Fibroblast of pulmonary artery (primary cell): ENCODE measurements around the gene ADAMTSL5.
"Not testable (repeated sequence)": the region's sequence is repeated elsewhere in the genome, so short reads cannot be mapped to it uniquely, and the experiment has no call there.

ENCODE experiments used
- DNase-seq: peaks from one replicate; pipeline ENCODE4 v3.0.0-alpha.2; 2010; ENCODE audit warnings: low read depth
- H3K4me3 ChIP-seq: replicated peaks from 2 replicates; pipeline ENCODE4 v1.5.1; 2011; ENCODE audit warnings: low read depth, mild to moderate bottlenecking, control low read depth, low read length, moderate library complexity
- TF ChIP-seq, protein P1 (sequence below): IDR thresholded peaks from 2 replicates; pipeline ENCODE4 v1.5.1; 2011; ENCODE audit warnings: mild to moderate bottlenecking, control low read depth, low read length, inconsistent platforms; ENCODE audit errors: missing control alignments

Gene ADAMTSL5

DNA sequence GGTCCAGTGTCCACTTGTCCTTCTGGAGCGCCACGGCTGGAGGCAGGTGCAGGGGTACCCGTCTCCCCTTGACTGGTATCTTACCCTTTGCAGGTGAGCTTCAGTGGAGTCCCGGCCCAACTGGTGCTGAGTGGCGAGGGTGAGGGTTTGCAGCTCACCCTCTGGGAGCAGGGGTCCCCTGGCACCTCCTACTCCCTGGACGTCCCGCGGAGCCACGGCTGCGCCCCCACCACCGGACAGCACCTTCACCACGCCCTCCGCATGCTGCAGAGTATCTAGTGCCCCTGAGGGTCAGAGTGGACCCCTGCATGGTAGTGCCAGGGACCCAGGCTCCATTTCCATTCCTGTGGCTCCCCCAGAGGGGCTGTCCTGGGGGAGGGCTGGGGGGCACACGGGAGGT lies 22.2 kb upstream of the ADAMTSL5 start:
- no peak for DNase-seq
- TF ChIP-seq, protein P1, sequence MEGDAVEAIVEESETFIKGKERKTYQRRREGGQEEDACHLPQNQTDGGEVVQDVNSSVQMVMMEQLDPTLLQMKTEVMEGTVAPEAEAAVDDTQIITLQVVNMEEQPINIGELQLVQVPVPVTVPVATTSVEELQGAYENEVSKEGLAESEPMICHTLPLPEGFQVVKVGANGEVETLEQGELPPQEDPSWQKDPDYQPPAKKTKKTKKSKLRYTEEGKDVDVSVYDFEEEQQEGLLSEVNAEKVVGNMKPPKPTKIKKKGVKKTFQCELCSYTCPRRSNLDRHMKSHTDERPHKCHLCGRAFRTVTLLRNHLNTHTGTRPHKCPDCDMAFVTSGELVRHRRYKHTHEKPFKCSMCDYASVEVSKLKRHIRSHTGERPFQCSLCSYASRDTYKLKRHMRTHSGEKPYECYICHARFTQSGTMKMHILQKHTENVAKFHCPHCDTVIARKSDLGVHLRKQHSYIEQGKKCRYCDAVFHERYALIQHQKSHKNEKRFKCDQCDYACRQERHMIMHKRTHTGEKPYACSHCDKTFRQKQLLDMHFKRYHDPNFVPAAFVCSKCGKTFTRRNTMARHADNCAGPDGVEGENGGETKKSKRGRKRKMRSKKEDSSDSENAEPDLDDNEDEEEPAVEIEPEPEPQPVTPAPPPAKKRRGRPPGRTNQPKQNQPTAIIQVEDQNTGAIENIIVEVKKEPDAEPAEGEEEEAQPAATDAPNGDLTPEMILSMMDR = no peak
- no peak overlapping the region for H3K4me3 ChIP-seq

DNA sequence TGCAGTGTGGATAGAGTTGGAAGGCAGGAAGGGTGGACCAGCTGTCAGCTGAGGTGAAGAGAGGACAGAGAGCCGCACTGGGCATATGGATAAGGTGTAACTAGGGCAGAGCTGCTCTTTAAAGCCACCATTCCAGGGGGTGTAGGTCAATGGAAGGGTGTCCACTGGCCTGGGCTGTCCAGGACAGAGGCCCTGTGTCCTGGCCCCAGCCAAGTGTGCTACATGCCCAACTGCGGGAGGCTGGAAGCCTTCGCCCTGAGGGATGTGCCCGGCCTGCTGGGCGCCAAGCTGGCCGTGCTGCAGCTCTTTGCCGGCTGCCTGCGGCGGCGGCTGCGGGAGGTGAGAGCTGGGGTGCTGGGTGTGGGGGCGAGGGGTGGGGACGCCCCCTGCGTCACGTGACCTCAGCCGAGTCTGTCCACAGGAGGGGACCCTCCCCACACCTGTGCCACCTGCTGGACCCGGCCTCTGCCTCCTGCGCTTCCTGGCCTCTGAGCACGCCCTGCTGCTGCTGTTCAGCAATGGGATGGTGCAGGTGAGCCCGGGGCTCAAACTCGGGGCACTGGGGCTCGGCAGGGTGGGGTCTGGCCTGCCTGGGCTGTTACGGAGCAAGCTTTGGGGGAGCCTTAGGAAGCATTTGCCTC lies 20.8 kb upstream of the ADAMTSL5 start:
- DNase-seq = no peak
- no peak overlapping the region for H3K4me3 ChIP-seq
- TF ChIP-seq, protein P1 = no peak

DNA sequence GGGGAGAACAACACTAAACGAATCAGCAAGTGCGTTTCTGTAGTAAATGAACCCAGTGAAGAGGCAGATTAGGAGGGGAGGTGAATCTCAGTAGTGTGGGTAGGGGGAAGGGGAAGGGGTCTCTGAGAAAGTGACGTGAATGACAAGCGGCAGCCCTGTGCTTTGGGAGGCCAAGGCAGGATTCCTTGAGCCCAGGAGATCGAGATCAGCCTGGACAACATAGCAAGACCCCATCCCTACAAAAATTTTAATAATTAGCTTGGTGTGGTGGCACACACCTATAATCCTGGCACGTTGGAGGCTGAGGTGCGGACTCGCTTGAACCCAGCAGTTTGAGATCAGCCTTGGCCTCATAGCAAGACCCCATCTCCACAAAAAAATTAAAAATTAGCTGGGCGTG lies 19.2 kb upstream of the ADAMTSL5 start:
- TF ChIP-seq, protein P1 = no peak
- no peak overlapping the region for H3K4me3 ChIP-seq
- no peak for DNase-seq

DNA sequence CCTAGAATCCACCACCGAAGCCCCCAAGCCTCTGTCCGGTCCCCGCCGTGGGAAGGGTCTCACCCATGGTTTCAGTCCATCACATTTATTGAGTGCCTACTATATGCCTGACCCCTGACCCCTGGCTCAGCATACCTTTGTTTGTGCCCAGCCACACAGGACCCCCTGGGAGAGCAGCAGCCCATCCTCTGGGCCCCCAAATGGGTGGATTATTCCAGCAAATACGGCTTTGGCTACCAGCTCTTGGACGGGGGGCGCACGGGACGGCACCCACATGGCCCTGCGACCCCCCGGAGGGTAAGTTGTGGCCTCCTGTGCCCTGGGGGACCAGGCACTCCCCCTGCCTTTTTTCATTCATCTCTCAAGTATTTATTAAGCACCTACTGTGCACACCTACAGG lies 18.8 kb upstream of the ADAMTSL5 start:
- DNase-seq = no peak

DNA sequence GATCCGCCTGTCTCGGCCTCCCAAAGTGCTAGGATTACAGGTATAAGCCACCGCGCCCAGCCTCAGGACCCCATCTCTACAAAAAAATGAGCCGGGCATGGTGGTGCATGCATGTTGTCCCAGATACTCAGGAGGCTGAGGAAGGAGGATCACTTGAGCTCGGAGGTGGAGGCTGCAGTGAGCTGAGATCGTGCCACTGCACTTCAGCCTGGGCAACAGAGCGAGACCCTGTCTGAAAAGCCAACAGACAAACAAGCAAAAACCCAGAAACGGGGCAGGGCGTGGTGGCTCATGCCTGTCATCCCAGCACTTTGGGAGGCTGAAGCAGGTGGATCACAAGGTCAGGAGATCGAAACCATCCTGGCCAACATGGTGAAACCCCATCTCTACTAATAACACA lies 18.0 kb upstream of the ADAMTSL5 start:
- not testable (repeated sequence) for H3K4me3 ChIP-seq, DNase-seq

More for the DNA sequence above, 18.8 kb upstream of the ADAMTSL5 start:
- H3K4me3 ChIP-seq = no peak overlapping the region
- TF ChIP-seq, protein P1 = no peak

DNA sequence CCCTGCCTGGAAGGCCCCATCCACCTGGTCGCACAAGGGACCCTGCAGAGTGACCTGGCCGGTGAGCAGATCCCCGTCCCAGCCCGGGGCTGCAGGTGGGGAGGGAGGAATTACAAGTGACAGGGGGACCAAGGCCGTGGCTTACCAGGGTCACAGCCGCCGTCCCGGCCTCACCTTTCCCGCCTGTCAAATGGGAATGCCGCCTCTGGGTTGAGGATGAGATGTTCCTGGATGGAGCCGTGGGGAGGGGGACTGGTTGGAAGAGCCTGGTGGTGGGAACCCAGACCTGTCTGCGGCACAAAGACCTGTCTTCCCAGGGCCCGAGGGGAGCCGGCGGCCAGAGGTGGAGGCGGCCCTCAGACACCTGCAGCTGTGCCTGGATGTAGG lies 16.6 kb upstream of the ADAMTSL5 start:
- TF ChIP-seq, protein P1 = no peak
- no peak overlapping the region for H3K4me3 ChIP-seq
- no peak for DNase-seq

DNA sequence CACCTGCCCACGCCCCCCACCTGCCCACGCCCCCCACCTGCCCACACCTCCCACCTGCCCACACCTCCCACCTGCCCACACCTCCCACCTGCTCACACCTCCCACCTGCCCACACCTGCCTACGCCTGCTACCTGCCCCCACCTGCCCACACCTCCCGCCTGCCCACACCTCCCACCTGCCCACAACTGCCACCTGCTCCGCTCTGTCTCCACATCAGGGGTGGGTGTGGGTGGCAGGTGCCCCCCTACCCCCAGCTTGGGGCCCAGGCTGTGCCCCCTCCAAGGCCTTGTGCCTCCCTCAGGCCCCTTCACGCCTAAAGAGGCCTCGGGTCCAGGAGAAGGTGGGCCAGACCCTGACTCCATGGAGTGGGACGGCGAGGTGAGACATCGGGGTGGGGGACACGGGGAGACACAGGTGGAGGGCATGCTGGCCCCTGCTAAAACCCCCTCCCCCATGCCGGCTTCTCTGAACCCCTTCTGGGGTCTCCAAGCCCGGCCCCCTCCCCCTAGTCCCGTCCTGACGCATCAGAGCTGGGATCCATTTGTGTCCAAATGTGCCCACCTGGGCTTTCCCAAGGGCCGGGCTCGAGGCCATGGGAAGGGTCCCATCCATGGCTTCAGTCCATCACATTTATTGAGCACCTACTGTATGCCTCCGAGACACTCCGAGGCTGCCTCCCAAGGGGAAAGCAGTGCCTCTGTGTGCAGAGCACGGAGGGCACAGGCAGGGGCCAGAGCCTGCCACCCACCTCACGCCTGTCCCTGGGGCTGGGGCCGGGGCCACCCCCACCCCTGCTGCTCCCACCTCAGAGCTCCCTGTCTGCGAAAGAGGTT lies 16.0 kb upstream of the ADAMTSL5 start:
- H3K4me3 ChIP-seq = no peak overlapping the region
- no peak for DNase-seq
- TF ChIP-seq, protein P1 = no peak
